HUDEP-2 (cell line): ENCODE data around the gene BAHCC1.

Source experiments
- DNase-seq, 76 experiments: peaks; one replicate each; lab custom pipeline; 2025; ENCODE audit not compliant: unreplicated experiment in 76 of 76; lab: John Stamatoyannopoulos, UW

Gene BAHCC1

DNA sequence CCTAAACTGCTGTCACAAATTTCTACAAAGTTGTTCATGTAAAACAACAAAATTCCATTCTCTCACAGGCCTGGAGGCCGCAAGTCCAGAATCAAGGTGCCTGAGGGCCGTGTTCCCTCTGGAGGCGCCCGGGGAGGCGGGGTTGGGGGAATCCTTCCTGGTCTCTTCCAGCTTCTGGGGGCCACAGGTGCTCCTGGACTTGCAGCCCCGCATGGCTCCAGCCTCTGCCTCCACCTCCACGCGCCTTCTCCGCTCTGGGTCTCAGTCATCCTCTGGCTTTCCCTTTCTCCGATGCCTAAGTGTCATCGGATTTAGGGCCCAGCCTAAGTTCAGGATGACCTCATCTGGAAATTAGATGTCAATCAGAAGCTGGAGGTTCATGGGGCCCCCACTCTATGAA, 28.6 kb upstream of the BAHCC1 start:
- no peak for DNase-seq

DNA sequence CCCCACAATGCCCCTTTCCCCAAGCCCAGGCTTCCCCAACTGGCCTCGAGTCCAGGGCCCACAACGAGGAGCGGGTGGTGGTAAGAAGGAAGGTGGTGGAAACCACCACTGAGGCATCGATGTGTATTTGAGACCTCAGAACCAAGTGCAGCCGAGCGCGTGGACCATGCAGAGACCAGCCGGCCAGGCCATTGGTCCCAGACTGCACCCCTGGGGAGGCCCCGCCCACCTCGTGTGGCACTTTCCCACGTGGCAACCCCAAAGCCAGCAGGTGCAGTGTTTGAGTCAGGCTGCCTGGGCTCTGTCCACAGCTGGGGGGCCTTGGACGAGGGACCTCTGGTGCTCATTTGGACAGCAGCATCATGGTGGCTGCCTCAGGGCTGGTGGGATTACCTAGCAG, 28.1 kb upstream of the BAHCC1 start:
- DNase-seq = no peak

GRCh38 chr17:81368161-81369022, 26.9 kb upstream of the BAHCC1 start:
- DNase-seq = no peak

GRCh38 chr17:81370294-81370693, 25.0 kb upstream of the BAHCC1 start:
- DNase-seq = no peak

DNA sequence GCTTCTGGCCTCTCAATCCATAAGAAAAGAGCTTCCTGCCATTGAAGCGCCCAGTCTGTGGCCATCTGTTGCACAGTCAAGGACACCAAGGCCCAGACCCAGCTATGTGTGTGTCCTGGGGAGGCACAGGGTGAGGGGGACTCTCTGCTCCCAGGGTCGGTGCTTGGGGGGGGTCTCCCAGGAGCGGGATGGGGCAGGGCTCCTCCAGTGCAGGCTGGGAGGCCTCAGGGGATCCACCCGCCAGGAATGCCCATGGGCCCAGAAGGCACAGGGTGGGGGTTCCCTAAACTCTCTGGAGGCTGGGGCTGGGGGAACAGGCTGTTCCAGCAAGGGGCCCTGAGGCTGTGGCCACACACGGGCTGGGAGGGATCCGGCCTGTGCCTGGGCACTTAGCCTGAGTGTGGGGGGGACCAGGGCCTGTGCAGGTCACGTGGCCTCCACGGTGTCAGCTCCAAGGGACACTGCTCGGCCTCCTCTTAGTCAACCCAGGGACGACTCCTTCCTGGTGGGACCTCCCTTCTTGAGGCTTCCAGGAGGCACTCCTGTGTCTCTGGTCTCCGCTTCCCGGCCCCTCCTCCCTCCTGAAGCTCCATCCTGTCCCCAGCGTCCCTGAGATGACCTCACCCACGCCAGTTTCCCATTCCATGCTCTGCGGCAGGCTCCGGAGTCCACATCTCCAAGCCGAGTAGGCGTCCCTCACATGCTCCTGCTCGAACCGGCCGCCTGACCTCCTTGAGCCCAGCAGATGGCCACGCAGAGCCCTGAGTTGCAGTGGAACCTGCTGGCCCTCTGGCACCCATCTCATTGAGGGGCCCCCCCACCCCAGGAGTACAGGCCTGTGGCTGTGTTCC, 23.1 kb upstream of the BAHCC1 start:
- peak in 7 of 76 experiments; percentile 2 to 31 (median 12) for DNase-seq

DNA sequence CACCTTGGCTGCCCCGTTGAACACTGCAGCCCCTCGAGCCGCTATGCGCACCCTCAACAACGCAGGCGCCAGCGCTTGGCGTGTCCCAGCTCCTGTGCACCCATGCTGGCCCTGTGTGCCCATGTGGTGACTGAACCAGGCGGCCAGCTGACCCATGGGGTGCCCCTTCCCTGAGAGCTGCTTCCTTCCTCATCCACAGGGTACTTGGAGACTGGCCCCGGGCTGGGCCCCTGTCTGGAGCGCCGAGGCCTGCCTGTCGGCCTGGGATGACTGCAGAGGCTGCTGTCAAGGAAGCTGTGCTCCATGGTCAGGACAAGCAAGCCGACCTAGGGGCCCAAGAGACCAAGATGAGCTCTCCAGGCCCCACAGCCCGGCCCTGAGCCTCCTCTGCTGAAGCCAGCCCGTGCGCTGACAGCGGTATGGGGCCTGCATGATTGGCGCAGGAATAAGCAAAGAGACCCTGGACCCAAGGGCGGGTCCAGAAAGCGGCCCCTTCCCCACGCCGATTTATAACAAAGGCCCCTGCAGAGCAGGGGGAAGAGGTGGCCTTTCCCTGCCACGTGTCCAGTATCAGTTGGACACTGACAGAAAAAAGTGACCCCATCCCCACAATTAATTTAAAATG, 21.6 kb upstream of the BAHCC1 start:
- no peak for DNase-seq

DNA sequence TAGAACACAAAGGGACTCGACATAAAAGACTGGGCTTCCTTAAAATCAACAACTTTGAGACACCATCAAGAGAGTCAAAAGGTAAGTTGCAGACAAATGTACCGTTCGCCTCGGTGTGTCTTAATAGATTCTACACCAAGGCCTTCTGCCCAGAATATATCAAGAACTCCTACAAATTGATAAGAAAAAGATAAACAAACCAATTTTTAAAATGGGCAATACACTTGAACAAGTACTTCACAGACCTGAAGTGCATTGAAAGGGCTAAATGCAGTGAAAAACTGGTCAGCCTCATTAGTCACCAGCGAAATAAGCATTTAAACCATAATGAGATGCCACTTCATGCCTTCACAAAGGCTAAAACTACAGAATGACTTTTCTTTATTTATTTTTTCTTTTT, 20.4 kb upstream of the BAHCC1 start:
- DNase-seq = no peak

DNA sequence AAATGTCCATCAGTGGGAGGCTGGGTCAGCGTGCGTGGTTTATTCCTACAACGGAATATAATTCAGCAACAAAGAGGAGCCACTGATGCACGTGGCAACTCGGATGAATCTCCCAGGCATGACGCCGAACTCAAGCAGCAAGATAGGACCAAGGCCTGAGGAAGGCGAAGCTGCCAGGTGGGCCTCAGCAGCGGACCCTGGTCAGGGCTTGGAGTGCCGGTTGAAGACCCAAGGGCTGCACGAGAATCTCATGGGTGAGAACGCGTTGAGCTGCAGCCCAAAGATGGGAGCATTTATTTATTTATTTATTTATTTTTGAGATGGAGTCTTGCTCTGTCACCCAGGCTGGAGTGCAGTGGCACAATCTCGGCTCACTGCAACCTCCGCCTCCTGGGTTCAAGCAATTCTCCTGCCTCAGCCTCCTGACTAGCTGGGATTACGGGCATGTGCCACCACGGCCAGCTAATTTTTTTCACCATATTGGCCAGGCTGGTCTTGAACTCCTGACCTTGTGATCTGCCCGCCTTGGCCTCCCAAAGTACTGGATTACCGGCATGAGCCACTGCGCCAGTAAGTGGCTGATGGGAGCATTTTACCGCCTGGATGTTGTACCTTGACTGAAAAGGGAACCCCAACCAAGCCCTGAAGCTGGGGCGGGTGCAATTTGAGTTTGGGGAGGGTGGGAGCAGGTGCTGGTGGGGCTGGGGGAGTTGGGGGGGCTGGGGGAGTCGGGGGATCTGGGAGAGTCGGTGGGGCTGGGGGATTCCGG, 18.1 kb upstream of the BAHCC1 start:
- DNase-seq = no peak

DNA sequence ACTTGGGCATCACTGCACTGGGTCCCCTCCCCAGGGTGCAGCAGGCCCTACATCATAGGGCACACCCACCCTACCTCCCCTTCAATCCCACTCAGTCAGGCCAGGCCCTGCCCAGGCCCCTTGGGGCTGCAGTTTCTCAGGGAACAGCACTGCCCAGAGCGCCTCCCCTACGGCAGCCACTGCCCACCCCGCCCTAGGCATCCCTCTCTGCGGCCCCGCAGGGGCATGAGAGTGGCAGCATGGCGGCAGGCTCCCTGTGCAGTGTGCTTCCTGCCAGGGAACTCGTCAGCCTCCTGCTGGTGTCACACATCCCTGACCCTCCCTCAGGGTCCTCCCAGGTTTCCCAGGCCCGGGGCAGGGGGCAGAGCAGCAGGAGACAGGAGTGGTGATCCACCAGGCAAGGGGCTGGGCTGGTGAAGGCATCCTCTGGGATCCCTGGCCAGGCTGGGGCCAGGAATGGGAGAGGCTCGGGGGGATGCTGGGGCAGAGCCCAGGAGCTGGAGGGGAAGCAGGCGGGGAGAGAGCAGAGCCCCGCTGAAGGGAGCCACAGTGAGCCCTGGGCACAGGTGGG, 16.2 kb upstream of the BAHCC1 start:
- DNase-seq = no peak

GRCh38 chr17:81379523-81379942, 15.7 kb upstream of the BAHCC1 start:
- no peak for DNase-seq

- no peak for DNase-seq
Measured at GRCh38 chr17:81380131-81380530, 15.1 kb upstream of the BAHCC1 start.

GRCh38 chr17:81380666-81381518, 14.4 kb upstream of the BAHCC1 start:
- DNase-seq = no peak

- no peak for DNase-seq
Measured at GRCh38 chr17:81381632-81382577, 13.4 kb upstream of the BAHCC1 start.

DNA sequence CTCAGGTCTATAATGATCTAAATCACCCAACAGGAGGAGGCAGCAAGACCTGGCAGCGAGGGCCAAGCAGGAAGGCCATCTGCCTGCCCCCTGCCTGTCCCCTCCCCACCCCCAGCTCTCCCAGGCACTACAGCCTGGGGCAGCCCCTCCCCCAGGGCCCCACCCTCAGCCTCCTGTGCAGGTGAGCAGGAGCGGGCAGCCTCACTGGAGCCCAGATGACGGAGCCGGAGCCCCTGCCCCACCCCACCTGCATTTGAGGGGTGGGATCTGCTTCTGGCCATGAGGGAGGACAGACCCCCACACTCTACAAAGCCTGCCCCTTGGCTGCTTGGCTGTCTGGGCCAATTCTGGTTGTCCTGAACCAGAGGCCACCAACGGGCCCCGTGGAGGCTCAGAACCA, 12.4 kb upstream of the BAHCC1 start:
- DNase-seq = no peak

DNA sequence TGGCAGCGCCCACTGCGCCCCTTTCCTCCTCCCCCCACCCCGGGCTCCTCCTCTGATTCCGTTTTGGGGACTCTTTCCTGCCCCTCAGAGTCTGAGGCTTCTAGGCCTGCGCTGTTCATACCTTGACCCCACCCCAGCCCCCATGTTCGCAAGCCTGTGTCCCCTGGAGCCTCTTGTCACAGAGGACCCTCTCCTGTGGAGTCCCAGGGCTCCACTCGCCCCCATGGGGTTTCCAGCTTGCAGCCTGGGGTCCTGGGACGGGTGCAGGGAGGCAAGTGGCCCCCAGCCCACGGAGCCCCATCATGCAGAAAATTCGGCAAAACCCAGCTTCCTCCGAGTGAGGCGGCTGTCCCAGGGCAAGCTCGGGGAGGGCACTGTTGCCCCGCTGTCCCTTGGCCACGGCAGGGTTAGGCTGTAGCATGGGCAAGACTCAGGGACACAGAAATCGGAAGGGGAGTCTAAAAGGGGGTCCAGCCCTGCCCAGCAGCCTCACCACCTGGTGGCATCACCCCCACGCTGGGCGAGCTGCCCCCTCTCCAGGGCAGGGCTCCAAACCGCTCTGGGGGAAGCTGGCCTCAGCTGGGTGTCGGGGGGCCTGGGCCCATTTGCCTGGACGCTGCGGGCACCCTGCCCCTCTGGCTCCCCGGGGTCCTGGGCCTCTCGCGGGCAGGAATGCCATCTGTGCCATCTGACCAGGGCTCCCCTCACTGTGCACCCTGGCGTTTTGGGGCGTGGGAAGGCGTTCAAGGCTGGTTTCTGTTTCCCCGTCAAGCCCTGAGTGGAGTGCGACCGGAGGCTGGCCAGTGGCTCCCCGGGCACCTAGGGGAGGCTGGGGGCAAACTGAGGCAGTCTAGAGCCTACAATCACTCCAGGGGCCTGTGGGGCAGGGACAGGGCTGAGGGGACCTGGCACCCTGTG, 11.5 kb upstream of the BAHCC1 start:
- no peak for DNase-seq

- DNase-seq = no peak
Measured at GRCh38 chr17:81384929-81385319, 10.3 kb upstream of the BAHCC1 start.
